NCI-H226 (cell line): ENCODE results near the gene BCOR.

ENCODE experiments used
- DNase-seq: peaks from one replicate; pipeline ENCODE4 v3.0.0-alpha.2; 2015

The BCOR gene

DNA sequence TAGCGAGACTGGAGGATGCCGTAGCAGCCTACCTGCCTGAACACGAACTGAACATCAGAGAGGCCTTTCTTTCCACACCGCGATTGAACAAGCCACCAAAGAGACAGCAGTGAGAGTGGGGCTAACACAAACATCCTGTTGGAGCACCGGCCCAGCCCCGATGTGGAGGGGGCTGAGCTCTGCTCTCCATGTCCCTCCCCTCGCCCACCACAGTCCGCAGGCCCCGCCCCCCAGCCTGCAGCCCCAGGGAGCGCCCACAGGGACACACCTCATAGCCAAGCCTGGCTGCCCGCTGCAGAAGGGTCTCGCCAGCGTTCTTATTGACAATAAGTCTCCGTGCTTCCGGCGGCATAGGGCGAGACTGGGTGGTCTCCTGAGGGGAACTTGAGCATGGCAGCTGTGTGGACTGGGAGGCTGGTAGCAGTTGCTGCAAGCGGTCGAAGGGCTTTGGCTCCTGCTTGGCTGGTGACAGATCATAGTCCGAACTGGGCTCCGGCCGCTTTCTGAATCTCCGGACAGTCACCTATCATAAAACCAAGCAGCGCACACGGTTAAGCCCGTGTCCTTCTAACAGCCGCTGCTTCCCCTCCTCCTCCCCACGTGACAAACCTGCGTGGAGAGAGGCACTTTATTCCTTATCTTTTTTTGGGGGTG is 35.8 kb downstream of the BCOR start:
- DNase-seq: no peak

DNA sequence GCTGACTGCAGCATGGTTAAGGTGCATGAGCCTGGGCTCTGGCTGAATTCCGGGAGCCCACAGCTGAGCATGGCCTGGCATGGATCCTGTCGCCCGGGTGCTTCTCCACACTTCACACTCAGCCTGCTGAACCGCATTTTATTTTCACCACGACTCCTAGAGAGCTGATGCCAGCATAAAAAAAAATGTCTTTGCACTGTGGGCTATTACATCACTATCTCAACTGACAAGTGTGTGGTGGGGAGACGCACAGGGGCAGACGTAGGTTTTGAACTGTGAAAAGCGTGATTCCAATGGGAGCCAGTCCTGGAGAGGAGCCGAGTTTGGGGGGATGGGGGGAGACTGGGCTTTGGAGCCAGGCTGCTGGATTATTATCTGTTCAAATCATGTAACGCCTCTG is 36.8 kb downstream of the BCOR start:
- DNase-seq: no peak

DNA sequence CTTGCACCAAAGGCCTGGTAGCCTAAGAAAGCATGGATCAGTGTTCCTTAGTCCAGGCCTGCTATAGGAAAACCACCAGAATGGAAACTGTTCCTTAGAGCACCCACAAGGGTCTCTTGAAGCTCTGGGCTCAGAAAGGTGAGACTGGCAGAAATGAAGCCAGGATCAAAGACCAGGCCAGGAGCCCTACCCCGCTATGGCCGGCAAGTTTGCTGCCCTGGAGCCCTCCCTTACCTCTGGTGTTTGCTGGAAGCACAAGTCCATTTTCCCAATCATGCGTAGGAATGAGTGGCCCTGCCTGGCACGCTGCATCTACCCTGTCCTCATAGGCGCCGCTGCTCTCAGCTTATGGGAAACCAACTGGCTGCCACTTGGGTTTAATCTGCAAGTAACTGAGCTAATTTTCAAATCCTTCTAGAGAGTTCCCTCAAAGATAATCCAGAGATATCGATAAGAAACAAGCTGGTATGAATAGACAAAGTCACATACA is 37.4 kb downstream of the BCOR start:
- DNase-seq: no peak

DNA sequence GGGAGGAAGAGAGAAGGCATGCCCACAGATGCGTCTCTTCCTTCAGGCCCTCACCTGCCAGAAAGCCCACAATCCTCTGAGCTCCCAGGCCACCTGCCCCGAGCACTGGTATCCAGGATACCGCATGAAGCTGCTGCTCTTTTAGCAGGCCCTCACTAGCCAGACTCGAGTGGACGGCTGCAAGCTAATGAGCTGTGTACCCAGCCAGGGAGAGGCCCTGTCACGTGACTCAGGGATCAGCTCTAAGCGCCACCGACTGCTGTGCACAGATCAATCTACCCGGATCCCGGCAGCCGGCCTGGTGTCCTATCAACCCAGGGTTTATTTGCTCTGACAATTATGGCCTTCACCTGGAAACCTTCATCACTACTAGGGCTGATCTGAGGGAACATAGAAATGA is 39.0 kb downstream of the BCOR start:
- no peak for DNase-seq

DNA sequence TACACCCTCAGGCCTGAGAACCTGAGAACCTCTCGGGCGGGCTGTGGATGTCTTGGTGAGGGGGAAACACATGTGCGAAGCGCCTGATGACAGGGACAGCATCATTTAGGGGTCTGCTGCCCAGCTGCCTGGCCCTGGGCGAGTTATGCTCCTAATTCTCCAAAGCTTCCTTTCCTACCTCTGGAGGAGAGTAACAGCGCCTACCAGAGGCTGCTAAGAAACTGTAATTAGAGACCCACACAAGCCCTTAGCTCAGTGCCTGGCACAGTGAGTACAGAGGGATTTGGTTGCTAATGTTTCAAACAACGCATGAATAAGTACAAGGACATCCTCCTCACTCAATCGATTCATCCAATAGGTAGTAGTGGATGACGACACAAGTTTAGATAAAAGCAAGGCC is 40.4 kb downstream of the BCOR start:
- no peak for DNase-seq

DNA sequence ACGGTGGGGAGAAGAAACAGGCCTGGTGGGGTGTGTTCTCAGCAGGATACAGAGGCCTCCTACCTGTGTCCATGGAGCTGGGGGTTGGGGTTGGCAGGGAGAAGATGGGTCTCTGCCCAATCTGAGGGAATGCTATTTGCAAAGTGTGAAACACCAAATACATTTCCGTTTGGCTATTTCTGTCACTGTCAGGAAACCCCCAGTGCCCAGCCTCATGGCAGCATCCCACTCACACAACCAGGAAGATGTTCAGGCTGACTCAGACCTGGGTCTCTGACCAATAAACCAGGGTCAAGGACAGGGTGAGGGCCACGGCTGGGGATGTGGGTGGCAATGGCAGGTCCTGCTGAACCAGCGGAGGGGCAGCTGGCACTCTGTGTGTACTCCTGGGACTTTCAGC is 41.3 kb downstream of the BCOR start:
- DNase-seq: no peak

DNA sequence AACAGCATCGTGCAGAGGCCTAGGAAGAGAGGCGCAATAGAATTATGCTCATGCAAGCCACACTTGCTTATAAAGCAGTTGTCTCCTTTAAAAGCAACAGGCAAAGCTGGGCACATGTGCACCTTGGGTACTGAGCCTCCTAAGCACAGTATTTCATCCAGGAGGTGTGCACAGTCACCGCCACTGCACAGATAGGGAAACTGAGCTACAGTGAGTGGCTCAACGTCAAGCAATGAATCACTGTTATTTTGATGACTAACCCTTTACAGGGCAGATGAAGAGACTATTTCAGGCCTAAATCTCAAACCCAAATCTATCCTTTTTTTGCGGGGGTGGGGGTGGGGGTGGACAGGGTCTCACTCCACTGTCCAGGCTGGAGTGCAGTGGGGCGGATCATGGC is 42.3 kb downstream of the BCOR start:
- DNase-seq: no peak

DNA sequence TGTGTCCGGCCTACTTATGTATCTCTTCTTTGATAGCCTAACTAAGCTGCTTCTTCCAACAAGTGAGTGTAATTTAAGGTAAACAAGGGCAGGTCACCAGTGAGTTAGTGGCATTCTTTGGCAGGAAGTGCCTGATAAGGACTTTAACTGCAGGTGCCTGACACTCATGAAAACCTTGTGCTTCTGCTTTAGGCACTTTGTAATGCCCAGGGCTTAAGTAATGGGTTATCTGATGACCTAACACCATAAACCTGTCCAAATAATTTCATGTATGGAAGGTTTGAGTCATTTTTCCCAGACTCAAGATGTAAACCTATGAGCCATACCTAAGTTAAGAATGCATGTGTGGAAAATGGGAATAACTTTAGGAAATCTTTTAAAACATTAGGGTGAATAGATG is 43.0 kb downstream of the BCOR start:
- peak; percentile 44 for DNase-seq

DNA sequence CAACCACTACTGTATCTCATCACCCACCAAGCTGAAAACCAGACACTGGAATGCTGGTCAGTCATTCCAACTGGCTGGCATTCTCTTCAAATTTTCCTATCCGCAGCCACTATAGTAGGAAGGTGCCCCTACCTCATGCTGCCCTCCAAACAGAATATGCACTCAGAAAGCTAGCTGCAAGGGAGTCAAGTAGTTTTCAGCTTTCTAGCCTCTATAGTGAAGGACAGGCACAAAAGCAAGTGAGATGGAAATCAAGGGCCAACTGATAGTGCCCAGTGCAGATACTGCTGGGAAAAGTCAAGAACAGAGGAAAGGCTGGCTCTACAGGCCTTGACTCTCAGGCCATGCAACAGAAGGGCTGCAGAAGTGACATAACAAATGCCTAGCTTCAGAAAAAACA is 47.2 kb downstream of the BCOR start:
- DNase-seq: no peak

DNA sequence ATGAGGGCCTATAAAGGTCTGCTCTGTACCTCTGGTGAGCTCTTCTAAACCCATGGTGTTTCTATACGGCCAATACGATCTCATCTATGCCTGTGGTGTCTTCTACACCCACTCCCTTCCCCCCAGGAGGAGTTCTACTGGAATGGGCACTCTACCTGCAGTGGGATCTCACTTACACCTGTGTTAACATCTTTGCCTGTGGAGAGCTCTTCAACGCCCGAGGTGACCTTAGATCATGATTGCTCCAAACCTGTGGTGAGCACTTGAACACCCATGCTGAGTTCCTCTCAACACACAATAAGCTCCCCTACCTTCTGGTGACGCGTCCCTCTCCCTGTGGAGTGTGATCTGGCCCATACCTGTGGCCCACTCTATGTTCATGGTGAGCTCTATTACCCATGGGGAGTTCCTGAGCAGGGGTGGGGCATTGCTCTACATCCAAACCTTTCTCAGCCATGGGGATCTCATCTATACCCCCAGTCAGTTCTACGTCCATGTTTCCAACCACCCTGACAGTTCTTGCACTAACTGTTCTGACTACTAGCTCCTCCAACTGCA is 48.6 kb downstream of the BCOR start:
- DNase-seq: no peak

DNA sequence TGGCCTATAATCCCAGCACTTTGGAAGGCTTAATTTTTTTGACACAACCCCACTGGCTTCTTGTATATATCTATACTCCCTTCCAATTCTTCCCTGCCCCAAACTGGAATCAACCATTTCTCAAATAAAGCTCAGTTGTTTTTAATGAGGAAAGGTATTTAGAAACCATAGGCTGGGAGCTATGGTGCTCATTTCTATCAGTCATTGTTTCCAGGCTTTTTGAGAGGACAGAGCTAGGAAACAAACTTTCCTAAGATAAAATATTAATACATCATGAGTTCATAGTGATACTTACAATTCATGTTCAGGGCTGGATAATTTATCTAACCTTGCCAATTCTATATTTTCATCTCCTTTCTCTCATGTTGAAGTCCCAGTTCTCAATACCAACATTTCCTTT is 50.3 kb downstream of the BCOR start:
- DNase-seq: no peak

DNA sequence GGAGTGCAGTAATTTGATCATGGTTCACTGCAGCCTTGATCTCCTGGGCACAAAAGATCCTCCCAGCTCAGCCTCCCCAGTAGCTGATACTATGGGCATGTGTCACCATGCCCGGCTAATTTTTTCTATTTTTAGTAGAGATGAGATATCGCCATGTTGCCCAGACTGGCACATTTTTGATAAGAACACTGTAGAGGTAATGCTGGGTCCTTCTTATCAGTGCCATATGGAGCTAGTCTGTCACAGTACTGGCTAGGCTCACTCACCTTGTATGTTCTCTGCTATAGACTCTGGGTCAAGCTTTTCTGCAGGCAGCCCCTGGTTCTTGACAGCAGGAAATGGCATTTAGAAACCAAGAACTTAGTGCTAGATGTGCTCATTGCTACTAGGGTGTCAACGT is 53.9 kb downstream of the BCOR start:
- no peak for DNase-seq

DNA sequence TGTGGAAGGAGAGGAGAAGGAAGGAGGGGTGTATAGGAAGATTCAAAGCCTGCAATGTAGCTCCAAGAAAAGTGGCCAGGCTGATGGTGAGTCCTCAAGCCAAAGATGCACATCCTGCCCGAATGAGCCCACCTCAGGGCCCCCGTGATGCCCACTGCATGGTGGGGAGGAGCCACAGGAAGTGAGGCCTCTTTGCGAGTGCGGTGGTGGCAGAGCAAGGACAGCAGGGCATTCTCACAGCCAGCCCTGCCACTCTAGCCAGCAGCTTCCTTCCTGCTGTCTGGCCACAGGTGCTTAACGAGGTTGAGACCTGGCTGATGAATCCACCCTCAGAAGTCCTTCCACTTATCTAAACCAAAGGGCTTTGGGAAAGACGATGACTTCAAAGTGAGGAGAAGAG is 55.8 kb downstream of the BCOR start:
- DNase-seq: no peak

DNA sequence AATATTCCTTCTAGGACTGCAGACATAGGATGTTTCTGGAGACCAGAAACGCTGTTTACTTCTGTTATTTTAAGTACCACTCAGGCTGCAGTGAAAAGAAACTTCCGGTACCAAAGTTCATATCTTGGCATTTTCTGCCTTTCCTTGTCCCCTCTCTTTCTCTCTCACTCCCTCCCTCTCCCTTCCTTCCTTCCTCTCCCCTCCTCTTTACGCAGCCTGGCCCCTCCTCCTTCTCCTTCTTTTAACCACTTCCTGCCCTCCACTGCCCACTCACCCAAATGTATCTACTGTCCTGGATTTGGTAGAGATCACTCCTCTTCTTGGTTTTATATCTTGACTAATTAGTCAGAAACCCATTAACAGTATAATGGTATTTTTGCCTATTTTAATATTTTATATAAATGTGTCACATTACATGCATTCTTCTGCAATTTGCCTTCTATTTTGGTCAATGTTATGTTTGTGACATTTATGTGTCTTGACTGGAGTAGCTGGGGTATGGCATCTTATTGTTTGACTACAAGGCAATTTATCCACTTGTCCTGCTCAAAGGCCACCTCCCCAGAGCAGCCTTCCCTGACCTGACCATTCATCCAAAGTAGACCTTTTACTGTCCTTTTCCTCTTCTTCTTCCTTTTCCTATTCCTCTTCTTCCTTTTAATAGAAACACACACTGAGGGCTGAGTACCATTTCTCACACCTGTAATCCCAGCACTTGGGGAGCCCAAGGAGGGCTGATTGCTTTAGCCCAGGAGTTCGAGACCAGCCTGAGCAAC is 56.9 kb downstream of the BCOR start:
- no peak for DNase-seq

DNA sequence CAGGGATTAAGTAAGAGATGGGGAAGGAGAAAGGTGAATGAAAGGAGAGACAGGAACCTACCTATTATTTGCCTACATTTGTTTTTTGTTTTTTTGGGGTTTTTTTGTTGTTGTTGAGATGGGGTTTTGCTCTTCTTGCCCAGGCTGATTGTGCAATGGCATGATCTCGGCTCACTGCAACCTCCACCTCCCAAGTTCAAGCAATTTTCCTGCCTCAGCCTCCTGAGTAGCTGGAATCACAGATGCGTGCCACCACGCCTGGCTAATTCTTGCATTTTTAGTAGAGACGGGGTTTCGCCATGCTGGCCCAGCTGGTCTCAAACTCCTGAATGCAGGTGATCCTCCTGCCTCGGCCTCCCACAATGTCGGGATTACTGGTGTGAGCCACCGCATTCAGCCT is 57.9 kb downstream of the BCOR start:
- DNase-seq: no peak

DNA sequence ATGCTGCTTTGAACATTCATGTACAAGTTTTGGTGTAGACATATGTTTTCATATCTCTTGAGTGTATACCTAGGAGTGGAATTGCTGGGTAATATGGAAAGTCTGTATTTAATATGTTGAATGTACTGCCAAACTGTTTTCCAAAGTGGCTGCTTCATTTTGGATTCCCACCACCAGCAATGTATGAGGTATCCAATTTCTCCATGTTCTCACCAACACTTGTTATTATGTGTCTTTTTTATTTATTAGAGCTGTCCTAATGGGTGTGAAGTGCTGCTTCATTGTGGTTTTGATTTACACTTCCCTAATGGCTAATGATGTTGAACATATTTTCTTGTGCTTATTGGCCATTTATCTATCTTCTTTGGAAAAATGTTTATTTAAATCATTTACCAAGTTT is 60.4 kb downstream of the BCOR start:
- no peak for DNase-seq

DNA sequence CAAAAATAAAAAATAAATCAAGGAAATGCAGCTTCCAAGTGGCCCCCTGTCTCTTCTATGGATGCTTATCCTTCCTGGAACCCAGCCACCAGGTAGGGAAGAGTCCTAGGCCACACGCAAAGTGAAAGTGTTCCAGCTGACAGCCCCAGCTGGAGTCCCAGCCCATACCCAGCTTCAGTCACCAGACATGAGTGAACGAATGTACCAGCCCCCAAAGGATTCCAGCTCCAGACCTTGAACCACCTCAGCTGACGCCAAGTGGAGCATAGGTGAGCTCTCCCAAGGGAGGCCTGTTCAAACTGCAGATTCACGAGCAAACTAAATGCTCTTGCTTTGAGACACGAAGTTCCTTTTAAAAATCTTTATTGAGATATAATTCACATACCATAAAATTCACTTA is 62.0 kb downstream of the BCOR start:
- no peak for DNase-seq

DNA sequence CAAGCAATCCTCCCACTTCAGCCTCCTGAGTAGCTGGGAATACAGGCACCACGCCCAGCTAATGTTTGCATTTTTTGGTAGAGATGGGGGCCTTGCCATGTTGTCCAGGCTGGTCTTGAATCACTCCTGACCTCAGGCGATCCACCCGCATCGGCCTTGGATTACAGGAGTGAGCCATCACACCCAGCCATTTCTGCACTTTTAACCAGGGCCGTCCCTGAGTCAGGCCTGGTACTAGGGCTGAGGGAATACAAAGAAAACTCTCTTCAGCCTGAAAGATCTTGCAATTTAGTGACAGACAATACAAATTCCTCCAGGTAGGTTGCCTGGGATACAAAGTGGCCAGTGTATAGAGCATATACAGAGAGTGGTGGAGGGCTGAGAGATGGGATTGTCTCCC is 65.8 kb downstream of the BCOR start:
- no peak for DNase-seq

DNA sequence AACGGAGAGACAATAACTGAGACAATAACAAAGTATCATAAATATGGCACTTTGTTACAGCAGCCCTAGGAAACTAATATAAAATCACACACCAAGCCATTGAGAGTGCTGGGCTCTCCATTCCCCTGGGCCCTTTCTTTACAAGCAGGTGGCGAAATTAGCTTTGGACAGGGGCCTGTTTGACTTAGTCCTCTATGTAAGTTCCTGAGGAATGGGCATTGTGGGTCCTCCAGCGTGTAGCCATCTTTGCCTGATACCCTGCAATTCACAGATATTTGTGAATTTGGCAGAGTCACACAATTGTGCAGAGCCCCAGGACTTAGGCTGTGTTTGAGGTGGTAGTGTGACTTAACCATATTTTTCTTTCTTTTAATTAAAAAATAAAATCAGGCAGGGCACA is 67.6 kb downstream of the BCOR start:
- no peak for DNase-seq

DNA sequence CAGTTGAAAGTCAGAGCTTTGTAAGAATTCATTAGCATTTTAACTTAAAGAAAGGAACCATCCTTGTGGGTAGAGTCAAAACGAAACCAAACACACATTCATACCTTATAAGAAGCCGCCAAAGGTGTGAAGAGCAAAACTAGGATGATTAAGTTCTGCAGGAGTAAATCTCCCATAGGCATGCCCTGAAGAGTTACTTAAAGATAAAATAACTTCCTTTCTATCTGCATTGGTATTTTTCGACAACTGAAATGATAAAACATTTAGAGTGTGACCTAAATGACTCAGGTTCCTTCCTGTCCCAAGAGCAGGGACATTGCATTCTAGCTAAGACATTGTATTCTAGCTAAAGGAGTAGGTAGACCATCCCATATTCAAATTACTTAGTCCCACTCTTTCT is 75.3 kb downstream of the BCOR start:
- DNase-seq: no peak

DNA sequence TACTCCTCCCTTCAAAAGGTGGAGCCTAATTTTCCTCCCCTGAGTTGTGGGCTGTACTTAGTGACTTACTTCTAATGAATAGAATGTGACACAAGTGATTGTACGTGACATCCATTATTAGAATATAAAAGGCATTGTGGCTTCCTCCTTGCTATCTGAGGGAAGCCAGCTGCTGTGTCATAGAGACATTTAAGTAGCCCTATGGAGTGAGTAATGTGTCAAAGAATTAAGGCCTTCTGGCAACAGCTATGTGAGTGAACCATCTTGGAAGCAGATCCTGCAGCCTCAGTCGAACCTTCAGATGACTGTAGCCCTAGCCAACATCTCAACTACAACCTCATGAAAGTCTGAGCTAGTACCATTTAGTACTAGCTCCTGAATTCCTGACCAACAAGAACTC is 76.1 kb downstream of the BCOR start:
- no peak for DNase-seq

DNA sequence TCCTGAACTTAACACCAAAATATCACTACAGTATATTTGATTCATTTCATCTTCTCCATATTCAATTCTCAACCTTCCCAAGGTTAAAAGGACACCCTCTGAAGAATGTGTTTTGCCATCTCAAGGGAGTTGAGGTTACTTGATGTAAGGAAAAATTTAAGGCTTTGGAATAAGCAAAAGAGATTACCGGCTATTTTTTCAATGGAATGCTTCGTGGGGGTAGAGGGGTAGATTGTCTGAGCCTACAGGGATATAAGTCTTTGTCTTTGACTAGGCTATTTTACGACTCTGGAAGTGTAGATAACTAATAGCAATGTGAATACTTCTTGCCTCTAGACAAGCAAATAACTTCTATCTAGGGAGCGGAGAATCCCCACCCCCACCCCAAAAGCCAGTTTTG is 78.2 kb downstream of the BCOR start:
- DNase-seq: no peak

DNA sequence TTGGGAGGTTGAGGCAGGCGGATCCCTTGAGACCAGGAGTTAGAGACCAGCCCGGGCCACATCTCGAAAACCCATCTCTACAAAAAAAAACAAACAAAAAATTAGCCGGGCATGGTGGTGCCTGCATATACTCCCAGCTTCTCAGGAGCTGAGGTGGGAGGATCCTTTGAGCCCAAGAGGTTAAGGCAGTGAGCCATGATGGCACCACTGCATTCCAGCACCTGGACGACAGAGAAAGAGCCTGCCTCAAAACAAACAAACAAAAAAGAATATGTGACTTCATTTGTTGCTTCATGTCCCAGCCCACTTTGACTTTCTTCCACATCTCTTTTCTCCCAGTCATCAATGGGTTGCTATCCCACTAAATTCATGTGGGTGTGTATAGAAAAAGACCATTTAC is 79.7 kb downstream of the BCOR start:
- DNase-seq: no peak

DNA sequence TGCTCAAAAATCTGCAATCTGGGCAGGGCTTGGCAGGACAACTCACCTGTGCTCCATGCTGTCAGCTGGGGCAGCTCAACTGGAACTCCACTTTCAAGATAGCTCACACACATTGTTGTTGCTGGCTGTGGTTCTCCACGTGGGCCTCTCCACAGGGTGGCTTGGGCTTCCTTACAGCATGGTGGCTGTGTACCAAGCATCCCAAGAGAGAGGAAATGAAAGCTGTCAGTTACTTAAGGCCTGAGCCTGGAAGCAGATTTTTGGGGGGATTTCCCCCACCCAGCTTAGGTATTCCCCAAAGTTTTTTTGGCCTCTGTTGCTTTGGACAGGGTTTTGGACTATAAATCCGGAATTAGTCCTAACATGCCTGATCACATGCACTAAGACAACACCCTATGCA is 81.0 kb downstream of the BCOR start:
- DNase-seq: no peak

DNA sequence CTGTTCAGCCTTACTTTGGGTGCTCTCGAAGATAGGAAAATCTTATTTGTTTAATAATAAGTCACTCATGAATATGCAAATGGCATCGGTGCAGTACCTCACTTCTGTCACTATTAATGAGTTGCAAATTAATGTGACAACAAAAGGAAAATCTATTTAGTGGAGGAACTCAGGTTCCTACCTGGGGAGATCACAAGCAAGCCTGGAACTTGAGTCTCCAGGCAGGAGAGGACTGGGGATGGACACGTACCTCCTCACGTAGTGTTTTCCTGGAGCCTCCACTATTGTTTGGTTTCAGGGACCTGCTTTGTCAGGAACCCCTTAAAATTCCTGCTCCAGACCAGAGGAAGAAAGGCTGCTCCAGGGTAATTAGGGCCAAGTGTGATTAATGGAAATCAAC is 82.1 kb downstream of the BCOR start:
- DNase-seq: no peak
